HL-60 (cell line): ENCODE measurements around the gene PHF21B.

Source experiments
- GABPA ChIP-seq: IDR thresholded peaks from 2 replicates; pipeline ENCODE4 v1.6.1; 2012; ENCODE audit warnings: low read depth
- POLR2AphosphoS5 ChIP-seq: IDR thresholded peaks from 2 replicates; pipeline ENCODE4 v1.6.1; 2012; ENCODE audit warnings: low read depth
- TF ChIP-seq, protein P1 (sequence below): IDR thresholded peaks from one replicate; pipeline ENCODE4 v1.5.1; 2011; ENCODE audit warnings: low read length, control low read depth, inconsistent platforms; ENCODE audit not compliant: insufficient read depth
- TF ChIP-seq, protein P2 (sequence below): IDR thresholded peaks from 2 replicates; pipeline ENCODE4 v1.6.1; 2012; ENCODE audit warnings: low read depth; ENCODE audit not compliant: insufficient replicate concordance

DNA sequence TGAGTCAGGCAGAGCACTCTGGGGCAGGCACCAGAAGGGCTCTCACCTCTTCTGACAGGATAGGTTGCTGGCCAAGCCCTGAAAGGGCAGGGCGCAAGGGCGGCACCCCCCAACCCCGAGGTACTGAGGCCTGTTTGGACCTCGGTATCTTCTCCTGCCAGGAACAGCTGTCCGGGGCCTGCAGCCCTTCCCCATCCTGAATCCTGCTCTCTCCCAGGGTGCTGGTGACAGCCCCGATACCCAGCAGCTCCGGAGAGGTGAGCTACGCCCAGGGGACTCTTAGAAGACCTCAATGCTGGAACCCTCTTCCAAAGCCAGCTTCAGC is 79.1 kb downstream of the PHF21B start:
- TF ChIP-seq, protein P1, sequence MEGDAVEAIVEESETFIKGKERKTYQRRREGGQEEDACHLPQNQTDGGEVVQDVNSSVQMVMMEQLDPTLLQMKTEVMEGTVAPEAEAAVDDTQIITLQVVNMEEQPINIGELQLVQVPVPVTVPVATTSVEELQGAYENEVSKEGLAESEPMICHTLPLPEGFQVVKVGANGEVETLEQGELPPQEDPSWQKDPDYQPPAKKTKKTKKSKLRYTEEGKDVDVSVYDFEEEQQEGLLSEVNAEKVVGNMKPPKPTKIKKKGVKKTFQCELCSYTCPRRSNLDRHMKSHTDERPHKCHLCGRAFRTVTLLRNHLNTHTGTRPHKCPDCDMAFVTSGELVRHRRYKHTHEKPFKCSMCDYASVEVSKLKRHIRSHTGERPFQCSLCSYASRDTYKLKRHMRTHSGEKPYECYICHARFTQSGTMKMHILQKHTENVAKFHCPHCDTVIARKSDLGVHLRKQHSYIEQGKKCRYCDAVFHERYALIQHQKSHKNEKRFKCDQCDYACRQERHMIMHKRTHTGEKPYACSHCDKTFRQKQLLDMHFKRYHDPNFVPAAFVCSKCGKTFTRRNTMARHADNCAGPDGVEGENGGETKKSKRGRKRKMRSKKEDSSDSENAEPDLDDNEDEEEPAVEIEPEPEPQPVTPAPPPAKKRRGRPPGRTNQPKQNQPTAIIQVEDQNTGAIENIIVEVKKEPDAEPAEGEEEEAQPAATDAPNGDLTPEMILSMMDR, result no peak
- TF ChIP-seq GABPA, result no peak
- TF ChIP-seq, protein P2, sequence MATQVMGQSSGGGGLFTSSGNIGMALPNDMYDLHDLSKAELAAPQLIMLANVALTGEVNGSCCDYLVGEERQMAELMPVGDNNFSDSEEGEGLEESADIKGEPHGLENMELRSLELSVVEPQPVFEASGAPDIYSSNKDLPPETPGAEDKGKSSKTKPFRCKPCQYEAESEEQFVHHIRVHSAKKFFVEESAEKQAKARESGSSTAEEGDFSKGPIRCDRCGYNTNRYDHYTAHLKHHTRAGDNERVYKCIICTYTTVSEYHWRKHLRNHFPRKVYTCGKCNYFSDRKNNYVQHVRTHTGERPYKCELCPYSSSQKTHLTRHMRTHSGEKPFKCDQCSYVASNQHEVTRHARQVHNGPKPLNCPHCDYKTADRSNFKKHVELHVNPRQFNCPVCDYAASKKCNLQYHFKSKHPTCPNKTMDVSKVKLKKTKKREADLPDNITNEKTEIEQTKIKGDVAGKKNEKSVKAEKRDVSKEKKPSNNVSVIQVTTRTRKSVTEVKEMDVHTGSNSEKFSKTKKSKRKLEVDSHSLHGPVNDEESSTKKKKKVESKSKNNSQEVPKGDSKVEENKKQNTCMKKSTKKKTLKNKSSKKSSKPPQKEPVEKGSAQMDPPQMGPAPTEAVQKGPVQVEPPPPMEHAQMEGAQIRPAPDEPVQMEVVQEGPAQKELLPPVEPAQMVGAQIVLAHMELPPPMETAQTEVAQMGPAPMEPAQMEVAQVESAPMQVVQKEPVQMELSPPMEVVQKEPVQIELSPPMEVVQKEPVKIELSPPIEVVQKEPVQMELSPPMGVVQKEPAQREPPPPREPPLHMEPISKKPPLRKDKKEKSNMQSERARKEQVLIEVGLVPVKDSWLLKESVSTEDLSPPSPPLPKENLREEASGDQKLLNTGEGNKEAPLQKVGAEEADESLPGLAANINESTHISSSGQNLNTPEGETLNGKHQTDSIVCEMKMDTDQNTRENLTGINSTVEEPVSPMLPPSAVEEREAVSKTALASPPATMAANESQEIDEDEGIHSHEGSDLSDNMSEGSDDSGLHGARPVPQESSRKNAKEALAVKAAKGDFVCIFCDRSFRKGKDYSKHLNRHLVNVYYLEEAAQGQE, result no peak
- no peak for TF ChIP-seq POLR2AphosphoS5
